Measurements from ENCODE around the gene PZP. TPM values are rescaled to one million over a fixed set of nuclear protein-coding genes. Genes with fewer than 3 reads are reported as not detected.

Gene PZP
- total RNA-seq, 3 donors from 2014 or later, result under 0.01 to 0.80 TPM; not detected in 1

DNA sequence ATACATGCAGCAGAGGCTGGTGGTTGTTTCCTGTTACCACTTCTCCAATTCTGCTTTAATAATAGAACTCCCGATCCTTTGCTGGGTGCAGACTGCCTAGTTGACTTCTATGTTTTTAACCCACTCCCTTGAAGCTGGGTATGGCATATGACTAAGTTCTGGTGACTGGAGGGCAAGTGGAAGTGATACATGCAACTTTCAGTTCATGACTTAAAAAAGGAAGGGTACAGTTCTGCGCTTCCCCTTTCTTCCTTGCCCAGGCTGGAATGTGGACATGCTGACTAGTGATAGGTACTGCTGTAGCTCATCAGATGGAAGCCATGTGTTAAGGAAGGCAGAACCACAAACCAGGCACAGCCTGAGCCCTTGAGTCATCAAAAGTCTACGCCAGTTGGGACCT is 90.0 kb downstream of the PZP start:
- H3K4me1 ChIP-seq, result no peaks in the 10 kb centered on the region
- H3K36me3 ChIP-seq, result no peaks in the 10 kb centered on the region
- intact Hi-C loops (cut with DNase I; ENCODE audit: low total_unique reads), result no loop called here
- H3K27me3 ChIP-seq, result no peaks in the 10 kb centered on the region
- TF ChIP-seq POLR2AphosphoS5 (IDR thresholded peaks at IDR 0.05) (no peak), POLR2A (IDR thresholded peaks at IDR 0.05) (no peak)
- TF ChIP-seq, protein P1, sequence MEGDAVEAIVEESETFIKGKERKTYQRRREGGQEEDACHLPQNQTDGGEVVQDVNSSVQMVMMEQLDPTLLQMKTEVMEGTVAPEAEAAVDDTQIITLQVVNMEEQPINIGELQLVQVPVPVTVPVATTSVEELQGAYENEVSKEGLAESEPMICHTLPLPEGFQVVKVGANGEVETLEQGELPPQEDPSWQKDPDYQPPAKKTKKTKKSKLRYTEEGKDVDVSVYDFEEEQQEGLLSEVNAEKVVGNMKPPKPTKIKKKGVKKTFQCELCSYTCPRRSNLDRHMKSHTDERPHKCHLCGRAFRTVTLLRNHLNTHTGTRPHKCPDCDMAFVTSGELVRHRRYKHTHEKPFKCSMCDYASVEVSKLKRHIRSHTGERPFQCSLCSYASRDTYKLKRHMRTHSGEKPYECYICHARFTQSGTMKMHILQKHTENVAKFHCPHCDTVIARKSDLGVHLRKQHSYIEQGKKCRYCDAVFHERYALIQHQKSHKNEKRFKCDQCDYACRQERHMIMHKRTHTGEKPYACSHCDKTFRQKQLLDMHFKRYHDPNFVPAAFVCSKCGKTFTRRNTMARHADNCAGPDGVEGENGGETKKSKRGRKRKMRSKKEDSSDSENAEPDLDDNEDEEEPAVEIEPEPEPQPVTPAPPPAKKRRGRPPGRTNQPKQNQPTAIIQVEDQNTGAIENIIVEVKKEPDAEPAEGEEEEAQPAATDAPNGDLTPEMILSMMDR (IDR thresholded peaks at IDR 0.05), result no peak
- H3K27ac ChIP-seq, result peak overlapping the region; percentile 78 to 80
- peak in 1 of 2 donors; percentile 26 for DNase-seq (ENCODE audit: low spot score in 2 of 2)
- H3K9me3 ChIP-seq, result no peaks in the 10 kb centered on the region
- peak overlapping the region in 1 of 3 donors; percentile 20 for H3K4me3 ChIP-seq

DNA sequence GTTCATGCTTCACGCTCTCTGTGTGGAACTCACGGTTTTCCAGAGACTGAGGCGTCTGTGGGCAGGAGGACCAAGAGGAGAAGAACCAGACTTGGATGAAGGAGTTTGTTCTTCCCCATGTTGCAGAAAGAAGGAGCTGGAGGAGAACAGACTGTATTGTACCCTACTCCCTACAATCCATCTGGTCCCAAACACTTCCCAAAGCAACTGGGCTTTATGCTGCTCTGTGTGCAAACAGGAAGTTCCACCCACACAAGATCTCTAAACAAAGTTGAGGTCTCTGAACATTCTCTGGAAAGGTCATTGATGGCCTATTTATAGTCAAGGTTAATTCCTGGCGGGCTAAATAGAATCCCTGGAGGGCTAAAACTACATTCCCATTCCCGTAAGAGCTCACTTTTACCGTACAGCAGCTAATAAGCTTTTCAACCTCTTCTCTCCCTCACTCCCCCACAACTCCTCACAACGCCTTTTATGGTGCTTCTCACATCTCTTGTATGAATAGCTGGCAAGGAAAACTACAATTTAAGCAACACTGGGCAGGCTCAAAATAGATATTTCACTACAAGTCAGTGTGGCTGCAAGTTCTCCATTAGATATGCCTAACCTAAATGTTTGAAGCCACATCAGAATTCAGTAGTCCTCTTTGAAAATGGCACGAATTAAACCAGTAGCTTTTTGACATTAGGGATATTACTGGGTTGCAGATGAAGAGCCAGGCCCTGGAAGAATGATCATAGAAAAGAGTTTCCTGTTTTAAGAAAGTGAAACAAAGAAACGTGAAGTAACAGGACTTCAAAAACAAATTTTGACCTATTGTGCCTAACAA is 92.2 kb downstream of the PZP start, which contains the start of gene A2M:
TSS of gene A2M (minus strand) at position 189 of the 829 bp plus-strand sequence. CDS start at position 119, 70 bp downstream.
- no peaks in the 10 kb centered on the region for H3K4me1 ChIP-seq
- H3K36me3 ChIP-seq, result no peaks in the 10 kb centered on the region
- peak; percentile 23 for TF ChIP-seq POLR2A (IDR thresholded peaks at IDR 0.05)
- peak; percentile 25 to 84 (median 62) for TF ChIP-seq POLR2AphosphoS5 (IDR thresholded peaks at IDR 0.05)
- TF ChIP-seq, protein P1 (IDR thresholded peaks at IDR 0.05), result no peak
- DNase-seq (ENCODE audit: low spot score in 2 of 2), result peak in 1 of 2 donors; percentile 51
- H3K27ac ChIP-seq, result peak within 1 kb of the TSS; percentile 78 to 84
- peak within 1 kb of the TSS; percentile 39 to 62 (median 44) for H3K4me3 ChIP-seq
- no peaks in the 10 kb centered on the region for H3K27me3 ChIP-seq
- H3K9me3 ChIP-seq, result no peaks in the 10 kb centered on the region
- intact Hi-C loops (cut with DNase I; ENCODE audit: low total_unique reads), result no loop called here

DNA sequence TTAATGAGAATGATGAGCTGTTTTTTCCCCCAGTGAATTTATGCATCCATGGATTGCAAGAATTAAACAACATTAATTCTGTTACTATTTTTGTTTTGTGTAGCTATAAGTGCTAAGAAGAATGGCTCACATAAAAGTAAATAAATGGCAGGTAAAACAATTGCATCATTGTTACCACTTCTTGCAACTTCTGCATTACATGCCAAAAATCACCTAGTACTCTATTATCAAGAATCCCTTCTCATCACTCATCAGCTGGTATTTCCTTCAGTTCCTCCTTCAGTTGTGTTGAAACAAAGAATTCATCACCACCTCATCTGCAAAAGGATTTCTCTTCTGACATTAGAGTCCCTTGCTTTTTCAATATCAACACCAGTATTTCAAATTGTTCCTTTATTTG is 93.2 kb downstream of the PZP start:
- peak overlapping the region in 1 of 2 donors; percentile 78 for H3K27ac ChIP-seq
- H3K4me1 ChIP-seq, result no peaks in the 10 kb centered on the region

DNA sequence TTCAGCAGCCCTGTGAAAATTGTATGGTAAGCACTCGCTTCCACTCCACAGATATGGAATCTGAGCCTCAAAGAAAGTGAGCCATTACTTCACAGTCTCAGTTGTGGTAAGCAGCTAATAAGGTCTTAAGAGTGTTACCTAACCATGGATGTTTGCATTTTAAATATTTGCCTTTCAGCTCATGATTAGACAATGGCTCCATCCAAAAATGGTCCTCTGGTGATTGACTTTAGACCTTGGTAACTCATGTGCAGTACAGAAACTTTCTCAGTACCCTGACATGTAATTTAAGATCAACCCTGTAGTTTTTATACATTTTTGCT is 94.2 kb downstream of the PZP start:
- intact Hi-C loops (cut with DNase I; ENCODE audit: low total_unique reads), result no loop called here
- no peak for DNase-seq (ENCODE audit: low spot score in 2 of 2)

More for the DNA sequence above, 93.2 kb downstream of the PZP start:
- Histone ChIP-seq H3K4me3 (peak overlapping the region; percentile 39 to 62 (median 44)), H3K9me3 (no peaks in the 10 kb centered on the region), H3K36me3 (no peaks in the 10 kb centered on the region), H3K27me3 (no peaks in the 10 kb centered on the region)
- DNase-seq (ENCODE audit: low spot score in 2 of 2), result no peak
- TF ChIP-seq, protein P1 (IDR thresholded peaks at IDR 0.05), result no peak
- TF ChIP-seq POLR2AphosphoS5 (IDR thresholded peaks at IDR 0.05) (no peak), POLR2A (IDR thresholded peaks at IDR 0.05) (no peak)
- intact Hi-C loops (cut with DNase I; ENCODE audit: low total_unique reads), result no loop called here

More for the DNA sequence above, 94.2 kb downstream of the PZP start:
- Histone ChIP-seq H3K36me3 (no peaks in the 10 kb centered on the region), H3K4me3 (peak overlapping the region; percentile 39 to 62 (median 44)), H3K4me1 (no peaks in the 10 kb centered on the region), H3K27me3 (no peaks in the 10 kb centered on the region), H3K9me3 (no peaks in the 10 kb centered on the region), H3K27ac (peak overlapping the region in 1 of 2 donors; percentile 52)
- no peak for TF ChIP-seq POLR2A (IDR thresholded peaks at IDR 0.05)
- no peak for TF ChIP-seq POLR2AphosphoS5 (IDR thresholded peaks at IDR 0.05)
- TF ChIP-seq, protein P1 (IDR thresholded peaks at IDR 0.05), result no peak
